H1 (cell line): ENCODE data around the gene TSPAN2. TPM values are rescaled to one million over a fixed set of nuclear protein-coding genes. Genes with fewer than 3 reads are reported as not detected.

Experiments
- CTCF ChIA-PET: fragments of 300-600 bp; sonication (Branson Sonifier 250); formaldehyde crosslinking; loops from one replicate; lab custom pipeline; 2021; ENCODE audit not compliant: partially characterized antibody; lab: Charles Lee
- POLR2A ChIA-PET: fragments of 300-600 bp; sonication (Branson Sonifier 250); formaldehyde crosslinking; loops from one replicate; lab custom pipeline; 2021; ENCODE audit warnings: inconsistent platforms; ENCODE audit not compliant: partially characterized antibody; lab: Charles Lee
- DNase-seq, 2 experiments: peaks; one replicate each; pipeline versions ENCODE4 v3.0.0 to v3.0.0-alpha.2; 2010 to 2022; ENCODE audit warnings: low spot score in 2 of 2, low read depth in 1 of 2, mixed read lengths in 1 of 2
- FAIRE-seq: peaks from 2 replicates; lab custom pipeline; 2011; peaks lifted over from hg19 to GRCh38; lab: Jason Lieb, UNC
- H2AFZ ChIP-seq: 2 replicates; pipeline ENCODE4 v1.8.1; 2012; ENCODE audit warnings: low read length, inconsistent platforms
- H2AK5ac ChIP-seq: 2 replicates; pipeline ENCODE4 v1.6.1; 2013; ENCODE audit warnings: low read depth, low read length
- H2BK120ac ChIP-seq: replicated peaks from 2 replicates; pipeline ENCODE3; 2013; ENCODE audit warnings: low read depth, low read length, inconsistent platforms
- H2BK12ac ChIP-seq: 2 replicates; pipeline ENCODE4 v1.6.1; 2013; ENCODE audit warnings: low read depth, low read length
- H2BK15ac ChIP-seq: 2 replicates; pipeline ENCODE4 v1.6.1; 2013; ENCODE audit warnings: low read length
- H2BK20ac ChIP-seq: 2 replicates; pipeline ENCODE4 v1.6.1; 2013; ENCODE audit warnings: low read length
- H2BK5ac ChIP-seq: 2 replicates; pipeline ENCODE4 v1.6.1; 2013; ENCODE audit warnings: low read depth, low read length
- H3K14ac ChIP-seq: 2 replicates; pipeline ENCODE4 v1.6.1; 2013; ENCODE audit warnings: inconsistent platforms; ENCODE audit not compliant: insufficient read length
- H3K18ac ChIP-seq: 2 replicates; pipeline ENCODE4 v1.6.1; 2013; ENCODE audit warnings: low read length; ENCODE audit errors: extremely low read depth
- H3K23ac ChIP-seq: 2 replicates; pipeline ENCODE4 v1.6.1; 2013; ENCODE audit warnings: inconsistent platforms; ENCODE audit not compliant: insufficient read length
- H3K23me2 ChIP-seq: 2 replicates; pipeline ENCODE4 v1.6.1; 2013; ENCODE audit warnings: low read depth, low read length
- H3K27ac ChIP-seq: 2 replicates; pipeline ENCODE4 v1.6.1; 2011; ENCODE audit warnings: low read depth, low read length, inconsistent platforms
- H3K27me3 ChIP-seq, 4 experiments: replicated peaks in 1 of 4; 1 replicate in 1 of 4; 2 replicates in 3 of 4; pipeline versions ENCODE4 v1.6.1 to v1.8.1; 2011 to 2013; ENCODE audit warnings: low read length in 3 of 4, mild to moderate bottlenecking in 3 of 4, inconsistent platforms in 2 of 4, mixed read lengths in 2 of 4, moderate library complexity in 1 of 4; ENCODE audit not compliant: control insufficient read depth in 3 of 4, insufficient read depth in 3 of 4; ENCODE audit errors: extremely low read depth in 1 of 4
- H3K36me3 ChIP-seq, 4 experiments: 2 replicates each; pipeline versions ENCODE4 v1.6.1 to v1.8.1; 2011 to 2013; ENCODE audit warnings: mild to moderate bottlenecking in 4 of 4, low read length in 3 of 4, moderate library complexity in 2 of 4, control low read depth in 1 of 4, inconsistent platforms in 1 of 4; ENCODE audit not compliant: insufficient read depth in 4 of 4, control insufficient read depth in 2 of 4
- H3K4ac ChIP-seq: replicated peaks from 2 replicates; pipeline ENCODE3; 2013; ENCODE audit warnings: low read length, low read depth, mixed read lengths, inconsistent platforms; ENCODE audit not compliant: insufficient read length
- H3K4me1 ChIP-seq, 4 experiments: replicated peaks in 1 of 4; 1 replicate in 1 of 4; 2 replicates in 3 of 4; pipeline versions ENCODE4 v1.6.1 to v1.8.1; 2011 to 2013; ENCODE audit warnings: low read length in 3 of 4, inconsistent platforms in 2 of 4, mixed read lengths in 1 of 4; ENCODE audit not compliant: insufficient read depth in 4 of 4, control insufficient read depth in 3 of 4
- H3K4me2 ChIP-seq, 2 experiments: 2 replicates each; pipeline versions ENCODE4 v1.6.1 to v1.8.1; 2011 to 2013; ENCODE audit warnings: low read depth in 2 of 2, low read length in 2 of 2, control low read depth in 1 of 2, inconsistent platforms in 1 of 2, mild to moderate bottlenecking in 1 of 2; ENCODE audit not compliant: insufficient read depth in 1 of 2
- H3K4me3 ChIP-seq, 4 experiments: fragments of 200-600, 300-600 bp in 1 of 4; sonication (generic), shearing (Covaris generic), sonication (Bioruptor Twin) in 1 of 4; 2 replicates each; pipeline versions ENCODE4 v1.5.1 to v1.8.1; 2011 to 2016; ENCODE audit warnings: low read length in 4 of 4, low read depth in 3 of 4, control low read depth in 2 of 4, inconsistent platforms in 2 of 4, mild to moderate bottlenecking in 2 of 4, mixed read lengths in 1 of 4, moderate library complexity in 1 of 4; ENCODE audit not compliant: insufficient read depth in 2 of 4; ENCODE audit errors: extremely low read depth in 1 of 4
- H3K56ac ChIP-seq: replicated peaks from 2 replicates; pipeline ENCODE3; 2013; ENCODE audit warnings: low read depth, mild to moderate bottlenecking, mixed read lengths, low read length, inconsistent platforms; ENCODE audit not compliant: insufficient read length
- H3K79me1 ChIP-seq: 2 replicates; pipeline ENCODE4 v1.6.1; 2013; ENCODE audit warnings: low read depth, low read length, control low read depth
- H3K79me2 ChIP-seq, 2 experiments: 2 replicates each; pipeline versions ENCODE4 v1.6.1 to v1.8.1; 2012 to 2013; ENCODE audit warnings: low read length in 2 of 2, mild to moderate bottlenecking in 2 of 2, inconsistent platforms in 1 of 2; ENCODE audit not compliant: insufficient read depth in 2 of 2, control insufficient read depth in 1 of 2
- H3K9ac ChIP-seq, 4 experiments: replicated peaks in 1 of 4; 1 replicate in 1 of 4; 2 replicates in 3 of 4; pipeline versions ENCODE4 v1.6.1 to v1.8.1; 2011 to 2013; ENCODE audit warnings: low read depth in 3 of 4, low read length in 3 of 4, control low read depth in 2 of 4, mild to moderate bottlenecking in 2 of 4, moderate library complexity in 2 of 4, inconsistent platforms in 1 of 4; ENCODE audit errors: extremely low read depth in 1 of 4
- H3K9me3 ChIP-seq, 2 experiments: 2 replicates each; pipeline versions ENCODE4 v1.6.1 to v1.8.1; 2012 to 2013; ENCODE audit warnings: mild to moderate bottlenecking in 2 of 2, moderate library complexity in 2 of 2, control low read depth in 1 of 2, inconsistent platforms in 1 of 2, low read depth in 1 of 2, low read length in 1 of 2, mixed read lengths in 1 of 2; ENCODE audit not compliant: insufficient read depth in 2 of 2
- H4K20me1 ChIP-seq, 2 experiments: replicated peaks in 1 of 2; 2 replicates each; pipeline versions ENCODE3 to v1.8.1; 2011 to 2013; ENCODE audit warnings: inconsistent platforms in 2 of 2, low read length in 2 of 2, mild to moderate bottlenecking in 1 of 2; ENCODE audit not compliant: insufficient read depth in 2 of 2, control insufficient read depth in 1 of 2
- H4K5ac ChIP-seq: 2 replicates; pipeline ENCODE4 v1.6.1; 2013; ENCODE audit warnings: low read length, low read depth, mixed read lengths, inconsistent platforms; ENCODE audit not compliant: insufficient read length
- H4K8ac ChIP-seq: 2 replicates; pipeline ENCODE4 v1.8.0; 2013; ENCODE audit warnings: mild to moderate bottlenecking, moderate library complexity, low read length, inconsistent platforms; ENCODE audit not compliant: insufficient read depth; ENCODE audit errors: extremely low read depth
- H4K91ac ChIP-seq: replicated peaks from 2 replicates; pipeline ENCODE3; 2013; ENCODE audit warnings: low read length, mixed read lengths, inconsistent platforms; ENCODE audit not compliant: insufficient read length
- ASH2L ChIP-seq: fragments of 200-600, 300-600 bp; sonication (generic); IDR thresholded peaks from one replicate; pipeline ENCODE4 v1.7.1; 2017; ENCODE audit warnings: low read length
- ATF3 ChIP-seq: IDR thresholded peaks from 2 replicates; pipeline ENCODE4 v1.6.1; 2011; ENCODE audit warnings: low read depth, mild to moderate bottlenecking, low read length; ENCODE audit not compliant: insufficient read depth
- BACH1 ChIP-seq: IDR thresholded peaks from 2 replicates; pipeline ENCODE4 v1.6.1; 2012; ENCODE audit warnings: low read length, improper control_type of control experiment
- CEBPB ChIP-seq: IDR thresholded peaks from 2 replicates; pipeline ENCODE4 v1.6.1; 2012; ENCODE audit warnings: low read depth, low read length
- CTBP2 ChIP-seq: IDR thresholded peaks from 2 replicates; pipeline ENCODE4 v1.7.0; 2011; ENCODE audit warnings: borderline replicate concordance, mild to moderate bottlenecking, moderate library complexity, mixed read lengths, low read length; ENCODE audit not compliant: insufficient read depth, insufficient read length
- SP4 ChIP-seq: IDR thresholded peaks from 2 replicates; pipeline ENCODE4 v1.6.1; 2012; ENCODE audit warnings: low read length, inconsistent platforms
- SUZ12 ChIP-seq: fragments of 200-600 bp; sonication (generic); IDR thresholded peaks from 2 replicates; pipeline ENCODE4 v1.6.1; 2012; ENCODE audit warnings: mild to moderate bottlenecking, inconsistent platforms, low read length, moderate library complexity, mixed read lengths
- WGBS, 2 experiments: shearing (Covaris generic) in 1 of 2; methylation state at CpG; one replicate each; pipeline versions ENCODE4 v1.1.6 to v1.1.7; 2013 to 2015; ENCODE audit warnings: low lambda C conversion rate in 2 of 2, mixed read lengths in 2 of 2, inconsistent platforms in 1 of 2, low coverage in 1 of 2, missing lambda C conversion rate in 1 of 2; ENCODE audit not compliant: insufficient replicate concordance in 2 of 2, insufficient coverage in 1 of 2, insufficient read length in 1 of 2; ENCODE audit errors: extremely low coverage in 1 of 2, missing lambda C conversion rate in 1 of 2; 5-methylcytosine and 5-hydroxymethylcytosine counted together
- polyA plus RNA-seq, 7 experiments: library from polyadenylated mRNA; depleted of rRNA in 3 of 7; stranded (reverse) in 5 of 7; unstranded in 2 of 7; fragments of >200 nt in 5 of 7; fragments of 200-250 nt in 2 of 7; gene quantifications; 1 replicate in 5 of 7; 2 replicates in 1 of 7; 4 replicates in 1 of 7; pipeline versions ENCODE4 v1.2.1 to v1.2.3, GENCODE V29; 2011 to 2013; ENCODE audit warnings: missing spikeins in 2 of 7, mixed read lengths in 2 of 7
- total RNA-seq: library from RNA; stranded (reverse); fragmentation: NEBNext Ultra II Directional; extraction: Animal tissue kit (Norgen Biotek cat#: 25700); gene quantifications from 2 replicates; pipeline ENCODE4 v1.2.1, GENCODE V29; 2021

Gene TSPAN2
- total and polyA plus RNA-seq, 2 of the 8 experiments (the other 6 are each of a cell fraction or from before 2014, with no cell fraction given): 7.4 to 14.2 TPM

- Histone ChIP-seq H3K56ac (no peak overlapping the region), H3K27ac (no peak overlapping the region), H3K79me1 (no peaks in the 10 kb centered on the region), H2AFZ (no peak overlapping the region), H2BK12ac (no peak overlapping the region), H3K36me3 (no peaks in the 10 kb centered on the region), H3K4me3 (no peak overlapping the region), H2BK120ac (no peak overlapping the region), H3K9me3 (no peaks in the 10 kb centered on the region), H4K91ac (no peak overlapping the region), H2AK5ac (no peak overlapping the region), H3K9ac (no peak overlapping the region), H3K18ac (no peak overlapping the region), H3K4me2 (no peak overlapping the region), H3K4me1 (peaks cover 0 to 2% (median 0%) of the 10 kb centered on the region in 4 experiments; a peak in 2 of 7 replicates), H3K27me3 (no peaks in the 10 kb centered on the region), H4K8ac (no peak overlapping the region), H3K79me2 (no peaks in the 10 kb centered on the region), H2BK20ac (no peak overlapping the region), H4K20me1 (no peaks in the 10 kb centered on the region), H3K23ac (no peak overlapping the region), H2BK5ac (no peak overlapping the region), H3K4ac (no peak overlapping the region), H4K5ac (no peak overlapping the region), H3K23me2 (no peaks in the 10 kb centered on the region; the same call in 1 of the 2 replicates), H2BK15ac (no peak overlapping the region), H3K14ac (no peak overlapping the region)
- no peak for TF ChIP-seq CTBP2
- no peak for TF ChIP-seq SUZ12
- no peak for TF ChIP-seq ATF3
- no peak for TF ChIP-seq CEBPB
- TF ChIP-seq SP4: no peak
- no peak for TF ChIP-seq BACH1
- no peak for TF ChIP-seq ASH2L
- ChIA-PET POLR2A (no interaction called here), CTCF (interaction anchor here (0.7 to 8.7 kb wide), 24 partner anchors 10 to 1448 kb away, joined by 3 to 125 read pairs (median 4); no protein-coding TSS in a partner anchor)
- DNase-seq (no peak), FAIRE-seq (no peak)
- 88% methylated on average over 1 of the region's 1 CpG; no CpG with 5 or more reads in 1 of the 2 experiments for WGBS, 2 experiments
Measured at GRCh38 chr1:115137191-115137590, 47.9 kb upstream of the TSPAN2 start.
